Measurements from ENCODE around the gene NRXN3.

The NRXN3 gene

GRCh38 chr14:79861111-79861510, 1690.9 kb downstream of the NRXN3 start:
- DNase-seq (ENCODE audit: low spot score) = no peak
- no peaks in the 10 kb centered on the region for H3K36me3 ChIP-seq (ENCODE audit: low read depth)
- no peak for ATAC-seq (ENCODE audit: low read depth)
- H3K27me3 ChIP-seq (ENCODE audit: insufficient read depth, poor library complexity, severe bottlenecking) = peaks cover 1% of the 10 kb centered on the region
- no peak overlapping the region for H3K27ac ChIP-seq (ENCODE audit: poor library complexity, severe bottlenecking)
- no peak overlapping the region for H3K4me3 ChIP-seq (ENCODE audit: severe bottlenecking)
- H3K4me1 ChIP-seq (ENCODE audit: insufficient read depth, poor library complexity, severe bottlenecking) = no peaks in the 10 kb centered on the region
- H3K9me3 ChIP-seq (ENCODE audit: severe bottlenecking) = no peaks in the 10 kb centered on the region
- TF ChIP-seq CTCF (IDR thresholded peaks at IDR 0.05; ENCODE audit: poor library complexity, severe bottlenecking) = no peak

DNA sequence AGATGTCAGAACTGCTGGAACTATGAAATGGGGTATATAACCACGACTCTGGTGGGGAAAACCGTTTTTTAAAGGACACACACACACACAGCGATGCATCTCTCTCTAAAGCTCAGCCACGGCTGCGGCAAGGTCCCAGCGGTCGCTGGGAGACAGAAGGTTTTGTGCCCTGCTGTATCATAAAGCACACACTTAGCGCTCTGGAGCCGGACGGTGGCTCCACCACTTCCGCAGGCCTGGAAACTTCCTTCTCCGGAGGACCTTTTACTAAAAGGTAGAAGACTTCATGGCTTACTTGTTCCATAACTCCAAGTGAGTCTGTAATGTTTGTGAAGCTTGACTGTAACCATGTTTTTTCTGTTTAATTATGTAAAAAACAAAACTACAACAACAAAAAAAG, 1691.9 kb downstream of the NRXN3 start:
- no peak for TF ChIP-seq CTCF (IDR thresholded peaks at IDR 0.05; ENCODE audit: poor library complexity, severe bottlenecking)
- no peak for ATAC-seq (ENCODE audit: low read depth)
- no peaks in the 10 kb centered on the region for H3K9me3 ChIP-seq (ENCODE audit: severe bottlenecking)

GRCh38 chr14:79871136-79871535, 1701.0 kb downstream of the NRXN3 start:
- Histone ChIP-seq H3K9me3 (ENCODE audit: severe bottlenecking) (no peaks in the 10 kb centered on the region), H3K4me1 (ENCODE audit: insufficient read depth, poor library complexity, severe bottlenecking) (no peaks in the 10 kb centered on the region), H3K27me3 (ENCODE audit: insufficient read depth, poor library complexity, severe bottlenecking) (no peaks in the 10 kb centered on the region), H3K4me3 (ENCODE audit: severe bottlenecking) (no peak overlapping the region), H3K27ac (ENCODE audit: poor library complexity, severe bottlenecking) (no peak overlapping the region), H3K36me3 (ENCODE audit: low read depth) (no peaks in the 10 kb centered on the region)
- TF ChIP-seq CTCF (IDR thresholded peaks at IDR 0.05; ENCODE audit: poor library complexity, severe bottlenecking) = no peak
- DNase-seq (ENCODE audit: low spot score) = no peak
- ATAC-seq (ENCODE audit: low read depth) = no peak

More for the DNA sequence above, 1691.9 kb downstream of the NRXN3 start:
- Histone ChIP-seq H3K27ac (ENCODE audit: poor library complexity, severe bottlenecking) (no peak overlapping the region), H3K36me3 (ENCODE audit: low read depth) (no peaks in the 10 kb centered on the region), H3K27me3 (ENCODE audit: insufficient read depth, poor library complexity, severe bottlenecking) (no peaks in the 10 kb centered on the region), H3K4me3 (ENCODE audit: severe bottlenecking) (no peak overlapping the region), H3K4me1 (ENCODE audit: insufficient read depth, poor library complexity, severe bottlenecking) (no peaks in the 10 kb centered on the region)
- DNase-seq (ENCODE audit: low spot score) = no peak

DNA sequence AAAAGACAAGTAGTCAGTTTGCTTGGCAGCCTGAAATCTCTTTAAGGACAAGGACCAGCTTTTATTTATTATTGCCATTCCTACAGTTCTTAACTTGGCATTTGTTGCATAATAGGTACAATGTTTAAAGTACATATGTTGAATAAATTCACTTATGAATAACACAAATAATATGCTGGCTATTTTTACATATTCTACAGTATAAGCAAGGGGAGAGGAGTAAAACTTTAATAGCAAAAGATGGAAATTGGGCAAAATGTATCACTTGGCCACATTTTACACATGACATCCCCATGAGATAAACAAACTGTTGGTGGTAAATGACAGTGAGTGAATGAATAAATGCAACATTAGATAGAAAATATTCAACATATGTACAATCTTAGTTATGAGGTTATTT, 1708.1 kb downstream of the NRXN3 start:
- Histone ChIP-seq H3K4me3 (ENCODE audit: severe bottlenecking) (no peak overlapping the region), H3K9me3 (ENCODE audit: severe bottlenecking) (no peaks in the 10 kb centered on the region), H3K27me3 (ENCODE audit: insufficient read depth, poor library complexity, severe bottlenecking) (no peaks in the 10 kb centered on the region), H3K27ac (ENCODE audit: poor library complexity, severe bottlenecking) (no peak overlapping the region), H3K36me3 (ENCODE audit: low read depth) (no peaks in the 10 kb centered on the region), H3K4me1 (ENCODE audit: insufficient read depth, poor library complexity, severe bottlenecking) (no peaks in the 10 kb centered on the region)
- ATAC-seq (ENCODE audit: low read depth) = no peak
- TF ChIP-seq CTCF (IDR thresholded peaks at IDR 0.05; ENCODE audit: poor library complexity, severe bottlenecking) = no peak
- no peak for DNase-seq (ENCODE audit: low spot score)

DNA sequence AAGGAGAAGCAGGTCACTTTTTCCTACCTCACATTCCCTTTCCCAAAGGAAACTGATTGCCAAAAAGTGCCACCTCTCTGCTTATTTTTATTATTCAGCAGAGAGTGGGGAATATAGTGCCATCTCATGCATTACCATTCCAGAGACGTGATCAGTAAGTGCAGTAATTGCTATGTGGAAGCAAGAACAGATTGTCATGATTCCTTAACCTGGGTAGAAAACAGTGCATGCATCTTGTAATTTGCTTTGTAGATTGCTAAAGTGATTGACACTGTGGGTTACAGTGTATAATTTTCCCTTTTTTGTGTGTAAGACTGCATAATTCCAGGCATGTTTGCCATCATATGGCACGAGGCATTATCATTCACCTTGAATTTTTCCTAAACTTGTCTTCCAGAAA, 1708.6 kb downstream of the NRXN3 start:
- H3K36me3 ChIP-seq (ENCODE audit: low read depth) = no peaks in the 10 kb centered on the region
- no peaks in the 10 kb centered on the region for H3K9me3 ChIP-seq (ENCODE audit: severe bottlenecking)
- no peak for TF ChIP-seq CTCF (IDR thresholded peaks at IDR 0.05; ENCODE audit: poor library complexity, severe bottlenecking)
- DNase-seq (ENCODE audit: low spot score) (no peak), ATAC-seq (ENCODE audit: low read depth) (no peak)
- H3K4me3 ChIP-seq (ENCODE audit: severe bottlenecking) = no peak overlapping the region
- H3K27me3 ChIP-seq (ENCODE audit: insufficient read depth, poor library complexity, severe bottlenecking) = no peaks in the 10 kb centered on the region
- no peak overlapping the region for H3K27ac ChIP-seq (ENCODE audit: poor library complexity, severe bottlenecking)
- no peaks in the 10 kb centered on the region for H3K4me1 ChIP-seq (ENCODE audit: insufficient read depth, poor library complexity, severe bottlenecking)

Data from RWPE2 (cell line).